HCT116 (cell line): Measurements from ENCODE around the gene TPSD1. TPM values are rescaled to one million over a fixed set of nuclear protein-coding genes. Genes with fewer than 3 reads are reported as not detected.

Experiments used
- ATAC-seq: fragments of 200-7000 bp; cut with Tn5 transposase; 2 replicates; pipeline ENCODE4 v1.9.1; 2020; ENCODE audit warnings: mild to moderate bottlenecking, moderate library complexity
- BruUV-seq: library from RNA; stranded (reverse); fragments of 400-500 nt; replicated peaks from 2 replicates; lab custom pipeline; 2021; lab: Mats Ljungman, UMichigan
- CTCF ChIA-PET: fragments of 300-600 bp; sonication (Branson Sonifier 250); formaldehyde crosslinking; loops from one replicate; lab custom pipeline; 2021; ENCODE audit warnings: antibody characterized with exemption; lab: Charles Lee
- POLR2A ChIA-PET: fragments of 300-600, 350-600 bp; sonication (Branson Sonifier 250); formaldehyde crosslinking; loops from one replicate; lab custom pipeline; 2021; ENCODE audit warnings: antibody characterized with exemption; lab: Charles Lee
- RAD21 ChIA-PET, 2 experiments: fragments of 300-600 bp; sonication (Branson Sonifier 250); formaldehyde crosslinking; loops; one replicate each; lab custom pipeline; 2023; ENCODE audit warnings: low total read pairs in 2 of 2; ENCODE audit not compliant: uncharacterized antibody in 2 of 2, unreplicated experiment in 2 of 2, low non-redundant PET in 1 of 2; lab: Charles Lee
- DNase-seq: peaks from one replicate; pipeline ENCODE4 v3.0.0-alpha.2; 2010; ENCODE audit warnings: low read depth, low spot score
- H2AFZ ChIP-seq: fragments of 200-600 bp; shearing (Covaris generic), sonication (generic); 2 replicates; pipeline ENCODE4 v1.6.1; 2017; ENCODE audit warnings: low read depth, mixed run types, mixed read lengths, antibody characterized with exemption, low read length; ENCODE audit not compliant: poor library complexity, severe bottlenecking
- H3K27ac ChIP-seq: 2 replicates; pipeline ENCODE4 v1.5.1; 2012; ENCODE audit warnings: low read depth, low read length
- H3K27me3 ChIP-seq: fragments of 200-600 bp; sonication (generic); 2 replicates; pipeline ENCODE4 v1.6.1; 2016; ENCODE audit warnings: mixed run types, low read length, mixed read lengths; ENCODE audit not compliant: insufficient read depth
- H3K36me3 ChIP-seq, 2 experiments: fragments of 200-500 bp in 1 of 2; fragments of 200-600 bp in 1 of 2; sonication (Bioruptor generic) in 1 of 2; sonication (generic) in 1 of 2; 2 replicates each; pipeline versions ENCODE4 v1.5.1 to v1.6.1; 2014 to 2016; ENCODE audit warnings: low read length in 2 of 2, inconsistent platforms in 1 of 2, mixed read lengths in 1 of 2, mixed run types in 1 of 2; ENCODE audit not compliant: insufficient read depth in 2 of 2, control insufficient read depth in 1 of 2
- H3K4me1 ChIP-seq, 2 experiments: fragments of 200-600 bp in 1 of 2; sonication (generic) in 1 of 2; 2 replicates each; pipeline versions ENCODE4 v1.5.1 to v1.6.1; 2012 to 2017; ENCODE audit warnings: low read length in 2 of 2, inconsistent platforms in 1 of 2, mild to moderate bottlenecking in 1 of 2, mixed read lengths in 1 of 2, mixed run types in 1 of 2, moderate library complexity in 1 of 2; ENCODE audit not compliant: insufficient read depth in 2 of 2, control insufficient read depth in 1 of 2
- H3K4me2 ChIP-seq: fragments of 200-600 bp; sonication (generic); 2 replicates; pipeline ENCODE4 v1.6.1; 2017; ENCODE audit warnings: mixed run types, low read length, mixed read lengths
- H3K4me3 ChIP-seq, 2 experiments: fragments of 200-600 bp in 1 of 2; sonication (generic) in 1 of 2; replicated peaks in 1 of 2; 2 replicates each; pipeline ENCODE4 v1.5.1; 2011 to 2016; ENCODE audit warnings: low read length in 2 of 2, control low read depth in 1 of 2, low read depth in 1 of 2, mild to moderate bottlenecking in 1 of 2, mixed read lengths in 1 of 2, mixed run types in 1 of 2
- H3K79me2 ChIP-seq: fragments of 200-600 bp; sonication (generic); 2 replicates; pipeline ENCODE4 v1.6.1; 2017; ENCODE audit warnings: mild to moderate bottlenecking, mixed run types, low read length, moderate library complexity, mixed read lengths; ENCODE audit not compliant: insufficient read depth
- H3K9ac ChIP-seq: fragments of 200-600 bp; sonication (generic); 2 replicates; pipeline ENCODE4 v1.6.1; 2016; ENCODE audit warnings: low read length, mixed read lengths
- H3K9me2 ChIP-seq: fragments of 200-600 bp; sonication (generic), shearing (Covaris generic); 2 replicates; pipeline ENCODE4 v1.6.1; 2017; ENCODE audit warnings: mixed run types, mild to moderate bottlenecking, moderate library complexity; ENCODE audit not compliant: insufficient read depth
- H3K9me3 ChIP-seq, 2 experiments: fragments of 200-500 bp in 1 of 2; fragments of 200-600 bp in 1 of 2; sonication (Bioruptor generic) in 1 of 2; sonication (generic) in 1 of 2; 2 replicates each; pipeline ENCODE4 v1.6.1; 2014 to 2017; ENCODE audit warnings: low read length in 2 of 2, mixed read lengths in 2 of 2, inconsistent platforms in 1 of 2, low read depth in 1 of 2, mild to moderate bottlenecking in 1 of 2, mixed run types in 1 of 2, moderate library complexity in 1 of 2; ENCODE audit not compliant: control insufficient read depth in 1 of 2, insufficient read depth in 1 of 2
- H4K20me1 ChIP-seq: fragments of 200-600 bp; sonication (generic), shearing (Covaris generic); 2 replicates; pipeline ENCODE4 v1.6.1; 2017; ENCODE audit warnings: mixed run types, mild to moderate bottlenecking, moderate library complexity; ENCODE audit not compliant: insufficient read depth
- CBX3 ChIP-seq: IDR thresholded peaks from 2 replicates; pipeline ENCODE4 v1.6.1; 2012; ENCODE audit warnings: low read depth
- CEBPB ChIP-seq: IDR thresholded peaks from 2 replicates; pipeline ENCODE4 v1.6.1; 2012; ENCODE audit warnings: low read depth
- EGR1 ChIP-seq: IDR thresholded peaks from 2 replicates; pipeline ENCODE4 v1.6.1; 2012; ENCODE audit warnings: low read depth
- ELF1 ChIP-seq: IDR thresholded peaks from 2 replicates; pipeline ENCODE4 v1.6.1; 2012; ENCODE audit warnings: low read depth, borderline replicate concordance
- EZH2phosphoT487 ChIP-seq: fragments of 200-600 bp; IDR thresholded peaks from 2 replicates; pipeline ENCODE4 v1.6.1; 2018; ENCODE audit warnings: antibody characterized with exemption, borderline replicate concordance
- MAX ChIP-seq: IDR thresholded peaks from 2 replicates; pipeline ENCODE4 v1.6.1; 2012
- POLR2A ChIP-seq: IDR thresholded peaks from 2 replicates; pipeline ENCODE4 v1.7.0; 2011; ENCODE audit warnings: borderline replicate concordance; ENCODE audit not compliant: insufficient read depth, insufficient read length; ENCODE audit errors: extremely low read depth
- POLR2AphosphoS5 ChIP-seq: IDR thresholded peaks from 2 replicates; pipeline ENCODE4 v1.6.1; 2011; ENCODE audit warnings: mild to moderate bottlenecking, low read depth, low read length, moderate library complexity
- RAD21 ChIP-seq: IDR thresholded peaks from 2 replicates; pipeline ENCODE4 v1.6.1; 2012; ENCODE audit warnings: low read depth, mild to moderate bottlenecking
- SP1 ChIP-seq: IDR thresholded peaks from 2 replicates; pipeline ENCODE4 v1.6.1; 2012; ENCODE audit warnings: low read depth
- SRF ChIP-seq: IDR thresholded peaks from 2 replicates; pipeline ENCODE4 v1.6.1; 2012; ENCODE audit warnings: low read depth
- ZBTB33 ChIP-seq: IDR thresholded peaks from 2 replicates; pipeline ENCODE4 v1.6.1; 2011; ENCODE audit warnings: mild to moderate bottlenecking, low read length, moderate library complexity; ENCODE audit not compliant: insufficient replicate concordance; ENCODE audit errors: extremely low read depth
- intact Hi-C: fragments of 100-400 bp; cut with micrococcal nuclease; formaldehyde crosslinking; loops from 2 replicates; pipeline ENCODE4 v1.10.0; 2022
- total RNA-seq: library from RNA; stranded (reverse); gene quantifications from one replicate; pipeline ENCODE4 v1.2.1, GENCODE V29; 2021; ENCODE audit not compliant: unreplicated experiment

Gene TPSD1
- total RNA-seq, 1 experiment from 2014 or later: not detected

GRCh38 chr16:1286513-1287094 is 30.7 kb downstream of the TPSD1 start:
- Histone ChIP-seq H3K36me3 (no peaks in the 10 kb centered on the region), H3K4me3 (no peak overlapping the region), H3K27ac (no peak overlapping the region), H3K27me3 (no peaks in the 10 kb centered on the region), H3K9me2 (no peaks in the 10 kb centered on the region), H3K4me2 (no peak overlapping the region), H3K79me2 (no peaks in the 10 kb centered on the region), H2AFZ (no peak overlapping the region), H3K9me3 (no peaks in the 10 kb centered on the region), H3K4me1 (peaks cover 0 to 21% of the 10 kb centered on the region in 2 experiments; a peak in 2 of 4 replicates), H3K9ac (no peak overlapping the region), H4K20me1 (no peaks in the 10 kb centered on the region)
- POLR2A ChIA-PET: no interaction called here
- CTCF ChIA-PET: no interaction called here
- BruUV-seq: no TSS peak
- DNase-seq: no peak
- RAD21 ChIA-PET: no interaction called here
- ATAC-seq: no peak
- TF ChIP-seq POLR2AphosphoS5 (no peak), EGR1 (no peak), ELF1 (no peak), CBX3 (no peak), SRF (no peak)
- intact Hi-C loops: no loop called here

- POLR2A ChIA-PET: no interaction called here
- Histone ChIP-seq H3K4me3 (no peak overlapping the region), H3K9me3 (no peaks in the 10 kb centered on the region), H2AFZ (no peak overlapping the region), H3K9ac (no peak overlapping the region), H3K4me1 (peaks cover 4 to 25% of the 10 kb centered on the region in 2 experiments; a peak in 3 of 4 replicates)
- no TSS peak for BruUV-seq
- intact Hi-C loops: no loop called here
- RAD21 ChIA-PET: no interaction called here
- TF ChIP-seq CEBPB: no peak
- TF ChIP-seq POLR2AphosphoS5: no peak
- no peak for TF ChIP-seq SP1
- TF ChIP-seq RAD21: no peak
- no peak for TF ChIP-seq EZH2phosphoT487
- TF ChIP-seq MAX: no peak
- no peak for TF ChIP-seq POLR2A
- TF ChIP-seq ZBTB33: no peak
- TF ChIP-seq, all 23 proteins: peak for 0
- Histone ChIP-seq H4K20me1 (no peaks in the 10 kb centered on the region), H3K27me3 (no peaks in the 10 kb centered on the region), H3K79me2 (no peaks in the 10 kb centered on the region), H3K27ac (no peak overlapping the region), H3K4me2 (no peak overlapping the region), H3K36me3 (no peaks in the 10 kb centered on the region), H3K9me2 (no peaks in the 10 kb centered on the region)
- no peak for DNase-seq
- ATAC-seq: no peak
- CTCF ChIA-PET: no interaction called here
These were observed 32.3 kb downstream of the TPSD1 start for GRCh38 chr16:1287982-1288670.
